DND-41 (cell line): ENCODE data around the gene ADD1.

Experiments
- ATAC-seq: fragments of 200-7000 bp; cut with Tn5 transposase; 3 replicates; pipeline ENCODE4 v1.9.1; 2021; ENCODE audit warnings: low read depth; ENCODE audit not compliant: insufficient read depth
- DNase-seq: peaks from one replicate; pipeline ENCODE4 v3.0.0-alpha.2; 2020
- H2AFZ ChIP-seq: 2 replicates; pipeline ENCODE4 v1.6.0; 2012; ENCODE audit warnings: low read depth, low read length
- H3K27ac ChIP-seq: 2 replicates; pipeline ENCODE4 v1.5.1; 2012; ENCODE audit warnings: low read length, inconsistent platforms
- H3K27me3 ChIP-seq: fragments of 200-600 bp; sonication (generic); 2 replicates; pipeline ENCODE4 v1.6.0; 2012; ENCODE audit warnings: low read length, mild to moderate bottlenecking, inconsistent platforms; ENCODE audit not compliant: insufficient read depth, poor library complexity
- H3K36me3 ChIP-seq: 2 replicates; pipeline ENCODE4 v1.5.1; 2012; ENCODE audit warnings: low read length, inconsistent platforms; ENCODE audit not compliant: insufficient read depth
- H3K4me1 ChIP-seq: 2 replicates; pipeline ENCODE4 v1.5.1; 2012; ENCODE audit warnings: mild to moderate bottlenecking, low read length; ENCODE audit not compliant: insufficient read depth
- H3K4me2 ChIP-seq: 2 replicates; pipeline ENCODE4 v1.6.0; 2012; ENCODE audit warnings: mild to moderate bottlenecking, moderate library complexity, low read length, inconsistent platforms; ENCODE audit not compliant: insufficient read depth
- H3K4me3 ChIP-seq, 2 experiments: fragments of 200-600 bp in 1 of 2; shearing (Covaris generic) in 1 of 2; 2 replicates each; pipeline ENCODE4 v1.5.1; 2012 to 2016; ENCODE audit warnings: inconsistent platforms in 2 of 2, low read length in 2 of 2, mild to moderate bottlenecking in 2 of 2, low read depth in 1 of 2, moderate library complexity in 1 of 2
- H3K79me2 ChIP-seq: 2 replicates; pipeline ENCODE4 v1.6.0; 2012; ENCODE audit warnings: low read length, inconsistent platforms; ENCODE audit not compliant: insufficient read depth
- H3K9ac ChIP-seq: 2 replicates; pipeline ENCODE4 v1.6.0; 2012; ENCODE audit warnings: low read depth, mild to moderate bottlenecking, inconsistent platforms, low read length, moderate library complexity
- H3K9me3 ChIP-seq: 2 replicates; pipeline ENCODE4 v1.5.1; 2012; ENCODE audit warnings: low read length, moderate library complexity, mild to moderate bottlenecking, inconsistent platforms; ENCODE audit not compliant: insufficient read depth, severe bottlenecking
- H4K20me1 ChIP-seq: 2 replicates; pipeline ENCODE4 v1.6.0; 2012; ENCODE audit warnings: low read length; ENCODE audit not compliant: insufficient read depth
- CTCF ChIP-seq: IDR thresholded peaks from 2 replicates; pipeline ENCODE4 v1.5.1; 2012; ENCODE audit warnings: borderline replicate concordance, low read length, moderate library complexity, mild to moderate bottlenecking; ENCODE audit not compliant: poor library complexity, severe bottlenecking; ENCODE audit errors: extremely low read depth
- EZH2 ChIP-seq: IDR thresholded peaks from 3 replicates; pipeline ENCODE4 v1.6.1; 2012; ENCODE audit warnings: borderline replicate concordance, low read depth, mild to moderate bottlenecking, moderate library complexity, low read length, inconsistent platforms; ENCODE audit not compliant: severe bottlenecking

ADD1 gene

GRCh38 chr4:2902126-2902525, 58.5 kb downstream of the ADD1 start:
- no peak for ATAC-seq
- H3K36me3 ChIP-seq: peaks cover 86% of the 10 kb centered on the region
- TF ChIP-seq EZH2 (no peak), CTCF (no peak)

GRCh38 chr4:2905544-2905943, 61.9 kb downstream of the ADD1 start:
- H3K4me1 ChIP-seq: no peaks in the 10 kb centered on the region
- no peaks in the 10 kb centered on the region for H3K79me2 ChIP-seq
- H2AFZ ChIP-seq: no peak overlapping the region
- no peaks in the 10 kb centered on the region for H3K27me3 ChIP-seq
- no peak overlapping the region for H3K27ac ChIP-seq
- H3K36me3 ChIP-seq: peaks cover 89% of the 10 kb centered on the region
- H3K9ac ChIP-seq: no peak overlapping the region
- H4K20me1 ChIP-seq: 0 out of 2 replicates have a peak, but pooled peaks cover under 1% of the 10 kb centered on the region
- no peaks in the 10 kb centered on the region for H3K9me3 ChIP-seq
- H3K4me2 ChIP-seq: no peak overlapping the region
- no peak for TF ChIP-seq CTCF
- no peak for TF ChIP-seq EZH2
- ATAC-seq: no peak
- H3K4me3 ChIP-seq: no peak overlapping the region
- DNase-seq: no peak

More at GRCh38 chr4:2902126-2902525, 58.5 kb downstream of the ADD1 start:
- H3K4me1 ChIP-seq: no peaks in the 10 kb centered on the region
- no peak for DNase-seq
- H2AFZ ChIP-seq: no peak overlapping the region
- H3K4me3 ChIP-seq: no peak overlapping the region
- H3K4me2 ChIP-seq: no peak overlapping the region
- H3K9me3 ChIP-seq: no peaks in the 10 kb centered on the region
- 0 out of 2 replicates have a peak, but pooled peaks cover 4% of the 10 kb centered on the region for H4K20me1 ChIP-seq
- H3K27me3 ChIP-seq: no peaks in the 10 kb centered on the region
- H3K27ac ChIP-seq: no peak overlapping the region
- H3K9ac ChIP-seq: no peak overlapping the region
- no peaks in the 10 kb centered on the region for H3K79me2 ChIP-seq

- TF ChIP-seq EZH2 (no peak), CTCF (no peak)
- Histone ChIP-seq H3K27ac (no peak overlapping the region), H2AFZ (no peak overlapping the region), H3K4me2 (no peak overlapping the region), H3K9me3 (no peaks in the 10 kb centered on the region), H3K79me2 (no peaks in the 10 kb centered on the region), H3K4me1 (no peaks in the 10 kb centered on the region), H3K27me3 (no peaks in the 10 kb centered on the region), H3K36me3 (peaks cover 89% of the 10 kb centered on the region), H4K20me1 (no peaks in the 10 kb centered on the region), H3K4me3 (no peak overlapping the region), H3K9ac (no peak overlapping the region)
- ATAC-seq (no peak), DNase-seq (no peak)
These were observed 62.6 kb downstream of the ADD1 start for GRCh38 chr4:2906218-2906617.

- no peaks in the 10 kb centered on the region for H3K9me3 ChIP-seq
- ATAC-seq: no peak
- H3K4me3 ChIP-seq: no peak overlapping the region
- H3K79me2 ChIP-seq: no peaks in the 10 kb centered on the region
- H3K27ac ChIP-seq: no peak overlapping the region
- no peak for DNase-seq
- no peaks in the 10 kb centered on the region for H3K27me3 ChIP-seq
- H3K4me2 ChIP-seq: no peak overlapping the region
- H3K9ac ChIP-seq: no peak overlapping the region
- no peaks in the 10 kb centered on the region for H3K4me1 ChIP-seq
- H2AFZ ChIP-seq: no peak overlapping the region
- TF ChIP-seq CTCF (no peak), EZH2 (no peak)
- H4K20me1 ChIP-seq: no peaks in the 10 kb centered on the region
- H3K36me3 ChIP-seq: peaks cover 88% of the 10 kb centered on the region
These were observed 63.6 kb downstream of the ADD1 start for GRCh38 chr4:2907226-2907625.
